Measurements from ENCODE around the gene RILPL2. TPM values are rescaled to one million over a fixed set of nuclear protein-coding genes. Genes with fewer than 3 reads are reported as not detected.
"Not testable (repeated sequence)": the region's sequence is repeated elsewhere in the genome, so short reads cannot be mapped to it uniquely, and the experiment has no call there.

RILPL2 gene
- total and polyA plus RNA-seq, 8 donors, result 0.83 to 2.1 (median 1.3) TPM

DNA sequence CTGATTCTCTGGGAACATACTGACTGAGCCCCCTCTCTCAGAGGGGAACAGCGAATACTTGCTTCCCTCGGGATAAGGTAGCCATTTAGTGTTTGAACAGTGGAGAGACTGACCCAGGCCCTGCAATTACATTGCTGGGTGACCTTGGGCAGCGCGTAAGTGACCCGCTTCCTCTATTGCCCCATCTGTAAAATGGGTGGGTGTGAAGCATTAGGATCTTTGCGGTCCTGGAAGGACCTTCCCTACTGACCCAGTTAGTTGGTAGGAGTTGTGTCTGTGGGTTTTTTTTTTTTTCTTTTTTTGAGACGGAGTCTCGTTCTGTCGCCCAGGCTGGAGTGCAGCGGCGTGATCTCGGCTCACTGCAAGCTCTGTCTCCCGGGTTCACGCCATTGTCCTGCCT, 53.8 kb downstream of the RILPL2 start:
- H3K27ac ChIP-seq, result no peak overlapping the region

DNA sequence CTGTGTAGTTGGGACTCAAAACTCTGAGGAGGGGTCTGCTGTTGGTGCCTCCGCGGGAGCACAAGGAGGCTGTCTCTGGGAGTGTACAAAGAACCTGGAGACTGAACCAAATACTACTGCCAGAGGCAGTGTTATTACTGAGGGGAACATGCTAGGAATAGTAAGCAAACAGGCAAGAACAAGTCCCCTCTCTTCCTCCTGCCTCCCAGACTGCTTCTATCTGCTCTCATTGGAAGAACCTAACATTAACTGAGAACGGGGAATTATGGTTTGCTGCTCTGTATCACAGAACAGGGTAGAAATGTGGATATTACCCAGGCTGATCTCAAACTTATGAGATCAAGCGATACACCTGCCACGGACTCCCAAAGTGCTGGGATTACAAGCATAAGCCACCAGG, 57.1 kb downstream of the RILPL2 start:
- intact Hi-C loops (cut with DNase I), result no loop called here
- Histone ChIP-seq H3K36me3 (no peaks in the 10 kb centered on the region), H3K27ac (no peak overlapping the region), H3K4me3 (no peak overlapping the region), H3K9me3 (no peaks in the 10 kb centered on the region), H3K27me3 (no peaks in the 10 kb centered on the region), H3K4me1 (no peaks in the 10 kb centered on the region)
- no peak for DNase-seq
- TF ChIP-seq, protein P1, sequence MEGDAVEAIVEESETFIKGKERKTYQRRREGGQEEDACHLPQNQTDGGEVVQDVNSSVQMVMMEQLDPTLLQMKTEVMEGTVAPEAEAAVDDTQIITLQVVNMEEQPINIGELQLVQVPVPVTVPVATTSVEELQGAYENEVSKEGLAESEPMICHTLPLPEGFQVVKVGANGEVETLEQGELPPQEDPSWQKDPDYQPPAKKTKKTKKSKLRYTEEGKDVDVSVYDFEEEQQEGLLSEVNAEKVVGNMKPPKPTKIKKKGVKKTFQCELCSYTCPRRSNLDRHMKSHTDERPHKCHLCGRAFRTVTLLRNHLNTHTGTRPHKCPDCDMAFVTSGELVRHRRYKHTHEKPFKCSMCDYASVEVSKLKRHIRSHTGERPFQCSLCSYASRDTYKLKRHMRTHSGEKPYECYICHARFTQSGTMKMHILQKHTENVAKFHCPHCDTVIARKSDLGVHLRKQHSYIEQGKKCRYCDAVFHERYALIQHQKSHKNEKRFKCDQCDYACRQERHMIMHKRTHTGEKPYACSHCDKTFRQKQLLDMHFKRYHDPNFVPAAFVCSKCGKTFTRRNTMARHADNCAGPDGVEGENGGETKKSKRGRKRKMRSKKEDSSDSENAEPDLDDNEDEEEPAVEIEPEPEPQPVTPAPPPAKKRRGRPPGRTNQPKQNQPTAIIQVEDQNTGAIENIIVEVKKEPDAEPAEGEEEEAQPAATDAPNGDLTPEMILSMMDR (IDR thresholded peaks at IDR 0.05), result no peak
- 86% methylated on average over 5 of the region's 5 CpGs for WGBS, 2 donors
- no peak for ATAC-seq
- FAIRE-seq, result no peak

More for the DNA sequence above, 53.8 kb downstream of the RILPL2 start:
- Histone ChIP-seq H3K36me3 (no peaks in the 10 kb centered on the region), H3K4me3 (peak overlapping the region in 1 of 4 donors; percentile 86), H3K4me1 (peaks cover 0 to 7% (median 0%) of the 10 kb centered on the region in 3 donors), H3K27me3 (no peaks in the 10 kb centered on the region), H3K9me3 (no peaks in the 10 kb centered on the region)
- no peak for DNase-seq
- TF ChIP-seq, protein P1 (IDR thresholded peaks at IDR 0.05), result no peak
- 89 to 93% methylated on average over 14 of the region's 14 CpGs for WGBS, 2 donors
- no peak for FAIRE-seq
- ATAC-seq, result no peak
- intact Hi-C loops (cut with DNase I), result no loop called here

DNA sequence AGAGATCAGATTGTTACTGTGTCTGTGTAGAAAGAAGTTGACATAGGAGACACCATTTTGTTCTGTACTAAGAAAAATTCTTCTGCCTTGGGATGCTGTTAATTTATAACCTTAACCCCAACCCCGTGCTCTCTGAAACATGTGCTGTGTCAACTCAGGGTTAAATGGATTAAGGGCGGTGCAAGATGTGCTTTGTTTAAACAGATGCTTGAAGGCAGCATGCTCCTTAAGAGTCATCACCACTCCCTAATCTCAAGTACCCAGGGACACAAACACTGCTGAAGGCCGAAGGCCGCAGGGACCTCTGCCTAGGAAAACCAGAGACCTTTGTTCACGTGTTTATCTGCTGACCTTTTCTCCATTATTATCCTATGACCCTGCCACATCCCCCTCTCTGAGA, 64.1 kb downstream of the RILPL2 start:
- H3K27me3 ChIP-seq; H3K4me1 ChIP-seq; intact Hi-C loops (cut with DNase I); DNase-seq; H3K36me3 ChIP-seq; H3K9me3 ChIP-seq; FAIRE-seq; ATAC-seq; H3K27ac ChIP-seq; H3K4me3 ChIP-seq: not testable (repeated sequence)
- WGBS, 2 donors, result 45 to 57% methylated on average over 3 to 5 of the region's 5 CpGs

- FAIRE-seq; H3K27ac ChIP-seq; DNase-seq; H3K4me1 ChIP-seq; H3K4me3 ChIP-seq; H3K27me3 ChIP-seq; H3K36me3 ChIP-seq; H3K9me3 ChIP-seq; intact Hi-C loops (cut with DNase I); ATAC-seq: not testable (repeated sequence)
- 86 to 90% methylated on average over 48 of the region's 48 CpGs for WGBS, 2 donors
These were observed 64.7 kb downstream of the RILPL2 start for GRCh38 chr12:123371667-123372368.

DNA sequence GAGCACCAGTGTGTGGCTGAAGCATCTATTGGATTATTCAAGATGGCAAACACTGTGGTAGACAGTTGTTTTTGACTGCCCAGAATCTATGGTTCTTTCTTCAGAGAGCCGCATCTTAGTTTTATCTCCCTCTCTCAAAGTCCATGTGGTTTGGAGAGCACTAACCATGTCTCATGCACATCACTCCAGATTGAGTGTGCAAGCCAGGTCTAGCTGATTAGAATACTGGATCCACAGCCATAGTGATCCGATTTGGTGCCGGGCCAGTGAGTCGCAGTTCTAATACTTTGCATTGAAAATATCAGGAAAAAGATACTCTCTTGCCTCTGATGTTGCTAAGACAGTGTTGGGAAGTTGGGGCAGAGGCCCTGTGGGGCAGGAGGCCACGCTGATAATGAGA, 67.3 kb downstream of the RILPL2 start:
- no peak for FAIRE-seq
- ATAC-seq, result no peak
- intact Hi-C loops (cut with DNase I), result no loop called here

GRCh38 chr12:123368431-123368830, 68.1 kb downstream of the RILPL2 start:
- H3K36me3 ChIP-seq; H3K4me1 ChIP-seq; H3K4me3 ChIP-seq; H3K9me3 ChIP-seq; ATAC-seq; intact Hi-C loops (cut with DNase I); H3K27me3 ChIP-seq; H3K27ac ChIP-seq; FAIRE-seq: not testable (repeated sequence)
- WGBS, 2 donors, result 84 to 92% methylated on average over 7 of the region's 7 CpGs
- DNase-seq, result peak in 1 of 6 donors; percentile 26

More for the DNA sequence above, 67.3 kb downstream of the RILPL2 start:
- no peak overlapping the region for H3K27ac ChIP-seq
- peaks cover 4 to 5% (median 5%) of the 10 kb centered on the region in 3 donors for H3K4me1 ChIP-seq
- no peaks in the 10 kb centered on the region for H3K36me3 ChIP-seq
- H3K9me3 ChIP-seq, result no peaks in the 10 kb centered on the region
- no peaks in the 10 kb centered on the region for H3K27me3 ChIP-seq
- TF ChIP-seq, protein P1 (IDR thresholded peaks at IDR 0.05), result no peak
- no peak for DNase-seq
- H3K4me3 ChIP-seq, result no peak overlapping the region
- 84 to 94% methylated on average over 5 of the region's 5 CpGs for WGBS, 2 donors
